SK-N-SH treated with all-trans-retinoic acid at 6 μM for 48 hours (cell line): ENCODE results near the gene CDH4.

Source experiments
- ATAC-seq: fragments of 200-7000 bp; cut with Tn5 transposase; 3 replicates; pipeline ENCODE4 v1.9.1; 2020; ENCODE audit warnings: mild to moderate bottlenecking, moderate library complexity
- BACH2 ChIP-seq: fragments of 250-450 bp; sonication (Bioruptor Pico); IDR thresholded peaks from 2 replicates; pipeline ENCODE4 v1.9.0; 2021; ENCODE audit warnings: mild to moderate bottlenecking, borderline replicate concordance
- CREB5 ChIP-seq: fragments of 250-450 bp; sonication (Bioruptor Pico); IDR thresholded peaks from 2 replicates; pipeline ENCODE4 v1.5.1; 2020; ENCODE audit warnings: low read depth, mild to moderate bottlenecking, moderate library complexity
- CSRNP3 ChIP-seq: fragments of 250-450 bp; sonication (Bioruptor Pico); IDR thresholded peaks from 2 replicates; pipeline ENCODE4 v1.5.1; 2021; ENCODE audit warnings: mild to moderate bottlenecking, moderate library complexity
- ESRRG ChIP-seq: fragments of 250-450 bp; sonication (Bioruptor Pico); IDR thresholded peaks from 2 replicates; pipeline ENCODE4 v1.6.1; 2021; ENCODE audit warnings: mild to moderate bottlenecking
- ISL1 ChIP-seq: fragments of 250-450 bp; sonication (Bioruptor Pico); IDR thresholded peaks from 2 replicates; pipeline ENCODE4 v2.1.2; 2022; ENCODE audit warnings: mild to moderate bottlenecking, moderate library complexity
- OSR1 ChIP-seq: fragments of 250-450 bp; sonication (Bioruptor Pico); IDR thresholded peaks from 2 replicates; pipeline ENCODE4 v1.8.0; 2022; ENCODE audit warnings: moderate library complexity, mild to moderate bottlenecking, inconsistent platforms
- PATZ1 ChIP-seq: fragments of 250-450 bp; sonication (Bioruptor Pico); IDR thresholded peaks from 2 replicates; pipeline ENCODE4 v1.8.0; 2020; ENCODE audit warnings: mild to moderate bottlenecking, moderate library complexity, borderline replicate concordance
- POU6F1 ChIP-seq: fragments of 250-450 bp; sonication (Bioruptor Pico); IDR thresholded peaks from 2 replicates; pipeline ENCODE4 v1.8.0; 2021; ENCODE audit warnings: low read depth, mild to moderate bottlenecking, moderate library complexity, borderline replicate concordance
- PPARA ChIP-seq: fragments of 250-450 bp; sonication (Bioruptor Pico); IDR thresholded peaks from 2 replicates; pipeline ENCODE4 v1.5.0; 2020; ENCODE audit warnings: mild to moderate bottlenecking, borderline replicate concordance
- TCF4 ChIP-seq: fragments of 250-450 bp; sonication (Bioruptor Pico); IDR thresholded peaks from 2 replicates; pipeline ENCODE4 v1.8.0; 2021; ENCODE audit warnings: mild to moderate bottlenecking, moderate library complexity, borderline replicate concordance
- ZC3H10 ChIP-seq: fragments of 250-450 bp; sonication (Bioruptor Pico); IDR thresholded peaks from 2 replicates; pipeline ENCODE4 v1.5.1; 2021; ENCODE audit warnings: mild to moderate bottlenecking, moderate library complexity
- ZFP30 ChIP-seq: fragments of 450-650 bp; formaldehyde crosslinking; IDR thresholded peaks from 2 replicates; pipeline ENCODE4 v1.5.0; 2022; ENCODE audit warnings: mild to moderate bottlenecking, moderate library complexity
- ZNF565 ChIP-seq: fragments of 450-650 bp; formaldehyde crosslinking; conservative IDR thresholded peaks from 2 replicates; pipeline ENCODE4 v1.5.0; 2020; ENCODE audit warnings: low read depth, mild to moderate bottlenecking, moderate library complexity
- ZNF70 ChIP-seq: fragments of 450-650 bp; formaldehyde crosslinking; IDR thresholded peaks from 2 replicates; pipeline ENCODE4 v1.5.0; 2020; ENCODE audit warnings: mild to moderate bottlenecking, moderate library complexity
- ZNF8 ChIP-seq: fragments of 450-650 bp; formaldehyde crosslinking; IDR thresholded peaks from 2 replicates; pipeline ENCODE4 v1.5.0; 2020; ENCODE audit warnings: mild to moderate bottlenecking, moderate library complexity

Gene CDH4

GRCh38 chr20:61726979-61727378 lies 474.9 kb downstream of the CDH4 start (continued):
- TF ChIP-seq POU6F1 (no peak), ISL1 (no peak), CREB5 (CRISPR knock-in tag) (no peak), BACH2 (CRISPR knock-in tag) (no peak)

GRCh38 chr20:61727761-61728160 lies 475.7 kb downstream of the CDH4 start:
- TF ChIP-seq PATZ1 (no peak), ZC3H10 (CRISPR knock-in tag) (no peak), CSRNP3 (CRISPR knock-in tag) (no peak), PPARA (CRISPR knock-in tag) (no peak), TCF4 (CRISPR knock-in tag) (no peak), ZFP30 (CRISPR knock-in tag) (no peak), CREB5 (CRISPR knock-in tag) (no peak), ZNF70 (CRISPR knock-in tag) (no peak)
- TF ChIP-seq, all 23 proteins: peak for 0
- ATAC-seq, result no peak

- TF ChIP-seq CREB5 (CRISPR knock-in tag), result no peak
- no peak for TF ChIP-seq ZNF8
- TF ChIP-seq ISL1, result no peak
- no peak for TF ChIP-seq ESRRG (CRISPR knock-in tag)
- TF ChIP-seq BACH2 (CRISPR knock-in tag), result no peak
- no peak for TF ChIP-seq OSR1
- TF ChIP-seq POU6F1, result no peak
- TF ChIP-seq ZFP30 (CRISPR knock-in tag), result no peak
- no peak for TF ChIP-seq CSRNP3 (CRISPR knock-in tag)
- no peak for TF ChIP-seq ZNF565 (CRISPR knock-in tag)
- no peak for ATAC-seq
Observed at GRCh38 chr20:61728326-61728725, 476.3 kb downstream of the CDH4 start.
